H9 (cell line): ENCODE results near the gene GXYLT2. TPM values are rescaled to one million over a fixed set of nuclear protein-coding genes. Genes with fewer than 3 reads are reported as not detected.

Experiments
- DNase-seq: peaks from one replicate; pipeline ENCODE4 v3.0.0-alpha.2; 2017
- H2AFZ ChIP-seq: one replicate; pipeline ENCODE4 v1.6.1; 2013; ENCODE audit warnings: mild to moderate bottlenecking, low read length, control low read depth, moderate library complexity
- H2AK5ac ChIP-seq: 2 replicates; pipeline ENCODE4 v1.6.1; 2013; ENCODE audit warnings: low read length, control low read depth, mixed read lengths; ENCODE audit not compliant: insufficient read length
- H2BK120ac ChIP-seq: one replicate; pipeline ENCODE4 v1.6.1; 2013; ENCODE audit warnings: low read depth, mild to moderate bottlenecking, low read length, control low read depth, inconsistent platforms; ENCODE audit not compliant: poor library complexity, severe bottlenecking
- H2BK12ac ChIP-seq: 2 replicates; pipeline ENCODE4 v1.6.1; 2013; ENCODE audit warnings: low read length, control low read depth, mixed read lengths, low read depth; ENCODE audit not compliant: insufficient read length
- H2BK15ac ChIP-seq: 2 replicates; pipeline ENCODE4 v1.6.1; 2013; ENCODE audit warnings: low read depth, low read length, control low read depth
- H2BK20ac ChIP-seq: one replicate; pipeline ENCODE4 v1.6.1; 2013; ENCODE audit warnings: low read depth, mild to moderate bottlenecking, low read length, control low read depth, inconsistent platforms; ENCODE audit not compliant: poor library complexity, severe bottlenecking
- H2BK5ac ChIP-seq: 2 replicates; pipeline ENCODE4 v1.6.1; 2013; ENCODE audit warnings: low read length, control low read depth, mixed read lengths; ENCODE audit not compliant: insufficient read length
- H3K14ac ChIP-seq: 2 replicates; pipeline ENCODE4 v1.6.1; 2013; ENCODE audit warnings: low read length, control low read depth; ENCODE audit not compliant: insufficient read depth
- H3K18ac ChIP-seq: 2 replicates; pipeline ENCODE4 v1.6.1; 2013; ENCODE audit warnings: low read depth, mild to moderate bottlenecking, mixed read lengths, low read length, control low read depth; ENCODE audit not compliant: insufficient read length
- H3K23ac ChIP-seq: 2 replicates; pipeline ENCODE4 v1.6.1; 2013; ENCODE audit warnings: low read length, control low read depth, mixed read lengths, low read depth; ENCODE audit not compliant: insufficient read length
- H3K23me2 ChIP-seq: 2 replicates; pipeline ENCODE4 v1.6.1; 2013; ENCODE audit warnings: low read depth, mild to moderate bottlenecking, mixed read lengths, low read length, control low read depth; ENCODE audit not compliant: insufficient read length, poor library complexity, severe bottlenecking
- H3K27ac ChIP-seq: 2 replicates; pipeline ENCODE4 v1.5.1; 2013; ENCODE audit warnings: low read length, control low read depth, mixed read lengths, low read depth; ENCODE audit not compliant: insufficient read length
- H3K27me3 ChIP-seq: 2 replicates; pipeline ENCODE4 v1.6.1; 2013; ENCODE audit warnings: low read length, control low read depth, inconsistent platforms; ENCODE audit not compliant: insufficient read depth
- H3K4ac ChIP-seq: 2 replicates; pipeline ENCODE4 v1.6.1; 2013; ENCODE audit warnings: low read depth, mild to moderate bottlenecking, control low read depth, inconsistent platforms, low read length, moderate library complexity
- H3K4me1 ChIP-seq: 2 replicates; pipeline ENCODE4 v1.6.1; 2013; ENCODE audit warnings: low read length, control low read depth, inconsistent platforms; ENCODE audit not compliant: insufficient read depth
- H3K4me2 ChIP-seq: 2 replicates; pipeline ENCODE4 v1.6.1; 2013; ENCODE audit warnings: low read length, control low read depth, mixed read lengths; ENCODE audit not compliant: insufficient read length, insufficient read depth
- H3K56ac ChIP-seq: 2 replicates; pipeline ENCODE4 v1.6.1; 2013; ENCODE audit warnings: low read depth, mild to moderate bottlenecking, mixed read lengths, low read length, control low read depth; ENCODE audit not compliant: insufficient read length
- H3K79me1 ChIP-seq: 2 replicates; pipeline ENCODE4 v1.6.1; 2013; ENCODE audit warnings: low read depth, mild to moderate bottlenecking, moderate library complexity, low read length, control low read depth, inconsistent platforms; ENCODE audit not compliant: insufficient read depth, poor library complexity, severe bottlenecking
- H3K79me2 ChIP-seq: 2 replicates; pipeline ENCODE4 v1.6.1; 2013; ENCODE audit warnings: low read length, control low read depth, inconsistent platforms; ENCODE audit not compliant: insufficient read depth
- H3K9ac ChIP-seq: 2 replicates; pipeline ENCODE4 v1.6.1; 2013; ENCODE audit warnings: low read length, control low read depth, mixed read lengths; ENCODE audit not compliant: insufficient read length; ENCODE audit errors: extremely low read depth
- H3K9me3 ChIP-seq: one replicate; pipeline ENCODE4 v1.6.1; 2013; ENCODE audit warnings: low read depth, low read length, inconsistent platforms; ENCODE audit not compliant: control insufficient read depth
- H3T11ph ChIP-seq: one replicate; pipeline ENCODE4 v1.6.1; 2013; ENCODE audit warnings: mild to moderate bottlenecking, low read length, control low read depth, inconsistent platforms
- H4K20me1 ChIP-seq: one replicate; pipeline ENCODE4 v1.6.1; 2013; ENCODE audit not compliant: control insufficient read depth, insufficient read length, insufficient read depth
- H4K5ac ChIP-seq: 2 replicates; pipeline ENCODE4 v1.6.1; 2013; ENCODE audit warnings: low read depth, mild to moderate bottlenecking, mixed read lengths, low read length, control low read depth; ENCODE audit not compliant: insufficient read length
- H4K8ac ChIP-seq: replicated peaks from 2 replicates; pipeline ENCODE4 v1.6.1; 2013; ENCODE audit warnings: low read length, control low read depth, mixed read lengths, low read depth; ENCODE audit not compliant: insufficient read length
- H4K91ac ChIP-seq: 2 replicates; pipeline ENCODE4 v1.6.1; 2013; ENCODE audit warnings: low read depth, mild to moderate bottlenecking, moderate library complexity, mixed read lengths, low read length, control low read depth; ENCODE audit not compliant: insufficient read length
- H3K27ac Mint-ChIP-seq, 3 experiments: 2 replicates in 2 of 3; 3 replicates in 1 of 3; pipeline ENCODE4 v1.8.0; 2020 to 2021; ENCODE audit warnings: mixed read lengths in 3 of 3, mild to moderate bottlenecking in 1 of 3, moderate library complexity in 1 of 3
- H3K27me3 Mint-ChIP-seq: 2 replicates; pipeline ENCODE4 v1.8.0; 2021; ENCODE audit warnings: low read depth, mild to moderate bottlenecking, moderate library complexity, mixed read lengths
- H3K36me3 Mint-ChIP-seq, 3 experiments: 2 replicates in 2 of 3; 3 replicates in 1 of 3; pipeline ENCODE4 v1.8.0; 2020 to 2021; ENCODE audit warnings: low read depth in 3 of 3, mixed read lengths in 3 of 3; ENCODE audit not compliant: insufficient read depth in 1 of 3
- H3K4me1 Mint-ChIP-seq, 2 experiments: 2 replicates each; pipeline ENCODE4 v1.8.0; 2020; ENCODE audit warnings: mixed read lengths in 2 of 2
- H3K4me3 Mint-ChIP-seq, 2 experiments: 2 replicates in 1 of 2; 3 replicates in 1 of 2; pipeline ENCODE4 v1.8.0; 2020 to 2021; ENCODE audit warnings: mild to moderate bottlenecking in 2 of 2, mixed read lengths in 2 of 2, moderate library complexity in 1 of 2
- H3K9me3 Mint-ChIP-seq, 2 experiments: 2 replicates in 1 of 2; 3 replicates in 1 of 2; pipeline ENCODE4 v1.8.0; 2020; ENCODE audit warnings: mild to moderate bottlenecking in 2 of 2, mixed read lengths in 2 of 2, moderate library complexity in 1 of 2
- CTCF ChIP-seq: fragments of 200-600 bp; sonication (generic); conservative IDR thresholded peaks from 3 replicates; pipeline ENCODE4 v1.8.0; 2021; ENCODE audit warnings: antibody characterized with exemption, mild to moderate bottlenecking
- WGBS: extraction: QIAGEN DNeasy Blood & Tissue Kit; methylation state at CpG from one replicate; pipeline ENCODE4 v1.1.7; 2013; ENCODE audit warnings: missing lambda C conversion rate, low lambda C conversion rate, mixed read lengths; ENCODE audit not compliant: insufficient read length; ENCODE audit errors: extremely low coverage; 5-methylcytosine and 5-hydroxymethylcytosine counted together
- total RNA-seq: library from RNA; stranded (reverse); gene quantifications from 2 replicates; pipeline ENCODE4 v1.2.1, GENCODE V29; 2021

GXYLT2 gene
- total RNA-seq, 1 experiment from 2014 or later, result 2.0 TPM

- Histone ChIP-seq H2AK5ac (no peak overlapping the region), H4K20me1 (no peaks in the 10 kb centered on the region), H3T11ph (no peak overlapping the region), H3K14ac (no peak overlapping the region), H2BK5ac (no peak overlapping the region), H4K8ac (no peak overlapping the region), H3K27ac (no peak overlapping the region), H3K79me1 (no peaks in the 10 kb centered on the region), H3K79me2 (no peaks in the 10 kb centered on the region), H2BK120ac (no peak overlapping the region), H3K4me2 (no peak overlapping the region), H4K5ac (no peak overlapping the region), H3K23ac (no peak overlapping the region), H3K9ac (no peak overlapping the region), H3K27me3 (no peaks in the 10 kb centered on the region), H3K56ac (no peak overlapping the region), H2BK15ac (no peak overlapping the region), H3K4ac (no peak overlapping the region), H2BK20ac (peak overlapping the region; percentile 65), H3K23me2 (no peaks in the 10 kb centered on the region), H3K4me1 (no peaks in the 10 kb centered on the region; the same call in 1 of the 2 replicates), H3K18ac (no peak overlapping the region), H2AFZ (no peak overlapping the region), H4K91ac (no peak overlapping the region), H2BK12ac (no peak overlapping the region), H3K9me3 (no peaks in the 10 kb centered on the region)
- H3K9me3 Mint-ChIP-seq, result no peaks in the 10 kb centered on the region; a peak in 1 of 5 replicates
- TF ChIP-seq CTCF, result no peak
- WGBS, result no CpG with 5 or more reads among the region's 7 CpGs
- H3K4me1 Mint-ChIP-seq, result peaks cover 19% of the 10 kb centered on the region in 2 experiments
- H3K36me3 Mint-ChIP-seq, result peaks cover 0 to 4% (median 0%) of the 10 kb centered on the region in 3 experiments; a peak in 2 of 7 replicates
- H3K27ac Mint-ChIP-seq, result peak overlapping the region; percentile 3 to 85 (median 25); a peak in 5 of 7 replicates
- H3K27me3 Mint-ChIP-seq, result no peaks in the 10 kb centered on the region
- DNase-seq, result no peak
- H3K4me3 Mint-ChIP-seq, result no peak overlapping the region
Observed at GRCh38 chr3:72973031-72973723, 85.3 kb downstream of the GXYLT2 start.
